Activated CD4-positive, alpha-beta T cell treated with anti-CD3 and anti-CD28 coated beads, Interleukin-2, Interleukin-6, amounts not matched to agents 100 ng/mL and 50 ng/mL, durations not matched to agents 16 hours and 8 hours (primary cell): Measurements from ENCODE around the gene DNM1.
"Not testable (repeated sequence)": the region's sequence is repeated elsewhere in the genome, so short reads cannot be mapped to it uniquely, and the experiment has no call there.

Source experiments
- DNase-seq: peaks from one replicate; pipeline ENCODE4 v3.0.0-alpha.2; 2020

Gene DNM1

GRCh38 chr9:128226412-128226801, 23.2 kb downstream of the DNM1 start:
- DNase-seq, result no peak

- DNase-seq, result not testable (repeated sequence)
Measured at GRCh38 chr9:128230897-128231296, 27.7 kb downstream of the DNM1 start.

- DNase-seq, result no peak
Measured at GRCh38 chr9:128231638-128232527, 28.7 kb downstream of the DNM1 start.

- no peak for DNase-seq
Measured at GRCh38 chr9:128232528-128233428, 29.6 kb downstream of the DNM1 start.

- DNase-seq, result no peak
Measured at GRCh38 chr9:128233817-128234406, 30.7 kb downstream of the DNM1 start.

GRCh38 chr9:128242124-128242523, 38.9 kb downstream of the DNM1 start:
- no peak for DNase-seq

- DNase-seq, result no peak
Measured at GRCh38 chr9:128242828-128243214, 39.6 kb downstream of the DNM1 start.

GRCh38 chr9:128243215-128244018, 40.2 kb downstream of the DNM1 start:
- no peak for DNase-seq

- DNase-seq, result no peak
Measured at GRCh38 chr9:128244091-128244836, 41.1 kb downstream of the DNM1 start.

GRCh38 chr9:128244837-128245231, 41.7 kb downstream of the DNM1 start:
- no peak for DNase-seq

GRCh38 chr9:128245421-128246151, 42.4 kb downstream of the DNM1 start:
- DNase-seq, result no peak

GRCh38 chr9:128246471-128246870, 43.3 kb downstream of the DNM1 start:
- no peak for DNase-seq

GRCh38 chr9:128247226-128247803, 44.1 kb downstream of the DNM1 start:
- no peak for DNase-seq

- DNase-seq, result no peak
Measured at GRCh38 chr9:128249558-128249907, 46.4 kb downstream of the DNM1 start.

GRCh38 chr9:128249908-128250838, 47.0 kb downstream of the DNM1 start:
- peak; percentile 98 for DNase-seq

- DNase-seq, result no peak
Measured at GRCh38 chr9:128250839-128251731, 47.9 kb downstream of the DNM1 start.

- no peak for DNase-seq
Measured at GRCh38 chr9:128251732-128252100, 48.5 kb downstream of the DNM1 start.

GRCh38 chr9:128252317-128253139, 49.3 kb downstream of the DNM1 start:
- no peak for DNase-seq
